ENCODE results near the gene DOK7. TPM values are rescaled to one million over a fixed set of nuclear protein-coding genes. Genes with fewer than 3 reads are reported as not detected.

Gene DOK7
- total RNA-seq, 1 experiment from 2014 or later: 0.26 TPM

GRCh38 chr4:3482707-3483106 is 19.6 kb downstream of the DOK7 start:
- Histone ChIP-seq H3K27me3 (ENCODE audit: insufficient read depth, low read length) (peaks cover 7% of the 10 kb centered on the region; the same call in 1 of the 2 replicates), H2AFZ (ENCODE audit: low read length) (no peak overlapping the region), H3K27ac (ENCODE audit: insufficient read length, low read depth, low read length) (no peak overlapping the region), H2BK20ac (ENCODE audit: low read depth, low read length, poor library complexity, severe bottlenecking) (no peak overlapping the region), H3K14ac (ENCODE audit: insufficient read depth, low read length) (no peak overlapping the region), H2BK15ac (ENCODE audit: low read depth, low read length) (no peak overlapping the region), H3K79me1 (ENCODE audit: insufficient read depth, low read depth, low read length, poor library complexity, severe bottlenecking) (no peaks in the 10 kb centered on the region), H3K23ac (ENCODE audit: insufficient read length, low read depth, low read length) (no peak overlapping the region), H3K56ac (ENCODE audit: insufficient read length, low read depth, low read length) (no peak overlapping the region), H4K91ac (ENCODE audit: insufficient read length, low read depth, low read length) (no peak overlapping the region), H2AK5ac (ENCODE audit: insufficient read length, low read length) (no peak overlapping the region), H3T11ph (ENCODE audit: low read length) (no peak overlapping the region), H3K79me2 (ENCODE audit: insufficient read depth, low read length) (no peaks in the 10 kb centered on the region), H2BK12ac (ENCODE audit: insufficient read length, low read depth, low read length) (no peak overlapping the region), H2BK120ac (ENCODE audit: low read depth, low read length, poor library complexity, severe bottlenecking) (no peak overlapping the region), H3K18ac (ENCODE audit: insufficient read length, low read depth, low read length) (no peak overlapping the region), H3K9me3 (ENCODE audit: control insufficient read depth, low read depth, low read length) (no peaks in the 10 kb centered on the region), H4K5ac (ENCODE audit: insufficient read length, low read depth, low read length) (no peak overlapping the region), H2BK5ac (ENCODE audit: insufficient read length, low read length) (no peak overlapping the region), H4K20me1 (ENCODE audit: control insufficient read depth, insufficient read depth, insufficient read length) (no peaks in the 10 kb centered on the region), H3K4me2 (ENCODE audit: insufficient read depth, insufficient read length, low read length) (no peak overlapping the region), H3K4ac (ENCODE audit: low read depth, low read length) (no peak overlapping the region), H3K23me2 (ENCODE audit: insufficient read length, low read depth, low read length, poor library complexity, severe bottlenecking) (peaks cover 4% of the 10 kb centered on the region), H3K9ac (ENCODE audit: extremely low read depth, insufficient read length, low read length) (no peak overlapping the region), H3K4me1 (ENCODE audit: insufficient read depth, low read length) (peaks cover 4% of the 10 kb centered on the region; the same call in 1 of the 2 replicates), H4K8ac (replicated peaks; ENCODE audit: insufficient read length, low read depth, low read length) (no peak overlapping the region)
- Mint-ChIP-seq H3K27ac (no peak overlapping the region), H3K9me3 (no peaks in the 10 kb centered on the region), H3K27me3 (ENCODE audit: low read depth) (peaks cover 90% of the 10 kb centered on the region), H3K4me1 (peaks cover 25 to 43% of the 10 kb centered on the region in 2 experiments), H3K4me3 (no peak overlapping the region), H3K36me3 (ENCODE audit: insufficient read depth in 1 of 3, low read depth in 3 of 3) (no peaks in the 10 kb centered on the region)
- WGBS (ENCODE audit: extremely low coverage, insufficient read length, low lambda C conversion rate): no CpG with 5 or more reads among the region's 12 CpGs
- no peak for DNase-seq
- no peak for TF ChIP-seq CTCF (conservative IDR thresholded peaks at IDR 0.05)

Data from H9 (cell line).